Naive thymus-derived CD4-positive, alpha-beta T cell (primary cell): ENCODE measurements around the gene ACR. TPM values are rescaled to one million over a fixed set of nuclear protein-coding genes. Genes with fewer than 3 reads are reported as not detected.
"Not testable (repeated sequence)": the region's sequence is repeated elsewhere in the genome, so short reads cannot be mapped to it uniquely, and the experiment has no call there.

Experiments used
- ATAC-seq: fragments of 150-1000 bp; cut with Tn5 transposase; 2 replicates; pipeline ENCODE4 v1.10.0; 2021; ENCODE audit warnings: mild to moderate bottlenecking, moderate library complexity
- CTCF ChIA-PET: fragments of 350-600 bp; sonication (Branson Sonifier 250); formaldehyde crosslinking; loops from one replicate; lab custom pipeline; 2021; ENCODE audit warnings: antibody characterized with exemption; lab: Charles Lee
- POLR2A ChIA-PET: fragments of 350-600 bp; sonication (Branson Sonifier 250); formaldehyde crosslinking; loops from one replicate; lab custom pipeline; 2021; ENCODE audit warnings: antibody characterized with exemption, inconsistent platforms; lab: Charles Lee
- DNase-seq, 9 donors: peaks; one replicate each; pipeline versions ENCODE4 v3.0.0 to v3.0.0-alpha.2; 2020 to 2022; ENCODE audit warnings: mixed read lengths in 1 of 9
- H3K27ac ChIP-seq: one replicate; pipeline ENCODE4 v1.7.0; 2013; ENCODE audit warnings: mild to moderate bottlenecking, low read depth, low read length, moderate library complexity
- H3K27me3 ChIP-seq, 2 donors: one replicate each; pipeline ENCODE4 v1.7.0; 2013; ENCODE audit warnings: low read length in 2 of 2, mild to moderate bottlenecking in 2 of 2, moderate library complexity in 2 of 2; ENCODE audit not compliant: control insufficient read depth in 2 of 2, insufficient read depth in 2 of 2
- H3K36me3 ChIP-seq, 3 experiments: 1 replicate in 2 of 3; 2 replicates in 1 of 3; pipeline ENCODE4 v1.7.0; 2013; ENCODE audit warnings: low read length in 3 of 3, mild to moderate bottlenecking in 3 of 3, moderate library complexity in 1 of 3; ENCODE audit not compliant: insufficient read depth in 3 of 3, control insufficient read depth in 2 of 3
- H3K4me1 ChIP-seq, 2 donors: one replicate each; pipeline ENCODE4 v1.7.0; 2013; ENCODE audit warnings: low read length in 2 of 2, mild to moderate bottlenecking in 2 of 2, moderate library complexity in 1 of 2; ENCODE audit not compliant: control insufficient read depth in 2 of 2, insufficient read depth in 2 of 2
- H3K4me3 ChIP-seq: 2 replicates; pipeline ENCODE4 v1.7.0; 2013; ENCODE audit warnings: mild to moderate bottlenecking, low read length
- H3K9me3 ChIP-seq, 3 experiments: 1 replicate in 2 of 3; 2 replicates in 1 of 3; pipeline ENCODE4 v1.7.0; 2013; ENCODE audit warnings: low read length in 3 of 3; ENCODE audit not compliant: control insufficient read depth in 2 of 3
- H3K27ac Mint-ChIP-seq, 9 donors: one replicate each; pipeline ENCODE4 v1.8.0; 2020 to 2022; ENCODE audit warnings: mixed read lengths in 9 of 9, mild to moderate bottlenecking in 8 of 9, moderate library complexity in 5 of 9, inconsistent platforms in 2 of 9
- H3K27me3 Mint-ChIP-seq, 5 donors: one replicate each; pipeline ENCODE4 v1.8.0; 2021 to 2022; ENCODE audit warnings: mixed read lengths in 5 of 5, mild to moderate bottlenecking in 1 of 5
- H3K36me3 Mint-ChIP-seq, 5 donors: one replicate each; pipeline ENCODE4 v1.8.0; 2020 to 2022; ENCODE audit warnings: mixed read lengths in 5 of 5, mild to moderate bottlenecking in 3 of 5, inconsistent platforms in 1 of 5
- H3K4me1 Mint-ChIP-seq, 7 donors: one replicate each; pipeline ENCODE4 v1.8.0; 2020 to 2022; ENCODE audit warnings: mixed read lengths in 7 of 7, mild to moderate bottlenecking in 3 of 7, inconsistent platforms in 1 of 7
- H3K4me3 Mint-ChIP-seq, 10 donors: one replicate each; pipeline ENCODE4 v1.8.0; 2020 to 2022; ENCODE audit warnings: mild to moderate bottlenecking in 10 of 10, mixed read lengths in 10 of 10, moderate library complexity in 6 of 10, inconsistent platforms in 2 of 10
- H3K9me3 Mint-ChIP-seq, 11 donors: one replicate each; pipeline ENCODE4 v1.8.0; 2020 to 2022; ENCODE audit warnings: mixed read lengths in 11 of 11, mild to moderate bottlenecking in 4 of 11, inconsistent platforms in 1 of 11, moderate library complexity in 1 of 11
- intact Hi-C, 2 donors: fragments of 100-400 bp; cut with micrococcal nuclease; formaldehyde crosslinking; loops; one replicate each; pipeline ENCODE4 v1.15.1; 2023
- polyA plus RNA-seq, 2 donors: library from polyadenylated mRNA; unstranded; fragments of 300-500 nt; fragmentation: Illumina TruSeq; gene quantifications; one replicate each; pipeline ENCODE4 v1.2.3, GENCODE V29; 2021
- total RNA-seq, 6 experiments: library from RNA in 5 of 6; stranded (reverse) in 5 of 6; gene quantifications; 1 replicate in 5 of 6; 2 replicates in 1 of 6; pipeline ENCODE4 v1.2.3 and lab custom pipeline; 2021 to 2026

ACR gene
- total and polyA plus RNA-seq, 7 experiments from 2014 or later = not detected

GRCh38 chr22:50734986-50735738 lies 2.8 kb upstream of the ACR start:
- DNase-seq (no peak), ATAC-seq (no peak)
- ChIA-PET CTCF (no interaction called here), POLR2A (no interaction called here)
- Histone ChIP-seq H3K4me3 (no peak overlapping the region), H3K27ac (no peak overlapping the region), H3K9me3 (no peaks in the 10 kb centered on the region), H3K4me1 (no peaks in the 10 kb centered on the region), H3K36me3 (no peaks in the 10 kb centered on the region), H3K27me3 (no peaks in the 10 kb centered on the region)
- intact Hi-C loops = no loop called here
- H3K4me3 Mint-ChIP-seq = no peak overlapping the region
- no peaks in the 10 kb centered on the region for H3K9me3 Mint-ChIP-seq
- peaks cover 0 to 3% (median 0%) of the 10 kb centered on the region in 5 donors for H3K27me3 Mint-ChIP-seq
- H3K36me3 Mint-ChIP-seq = no peaks in the 10 kb centered on the region
- no peak overlapping the region for H3K27ac Mint-ChIP-seq
- peaks cover 0 to 9% (median 0%) of the 10 kb centered on the region in 7 donors for H3K4me1 Mint-ChIP-seq

GRCh38 chr22:50735739-50736030 lies 2.3 kb upstream of the ACR start:
- ChIA-PET POLR2A (no interaction called here), CTCF (no interaction called here)
- H3K9me3 ChIP-seq = no peaks in the 10 kb centered on the region
- H3K4me1 ChIP-seq = no peaks in the 10 kb centered on the region
- no peak overlapping the region for H3K4me3 Mint-ChIP-seq
- H3K9me3 Mint-ChIP-seq = no peaks in the 10 kb centered on the region
- no peak overlapping the region for H3K27ac Mint-ChIP-seq
- H3K36me3 ChIP-seq = no peaks in the 10 kb centered on the region
- H3K4me3 ChIP-seq = no peak overlapping the region
- DNase-seq = no peak
- intact Hi-C loops = no loop called here
- ATAC-seq = no peak
- no peaks in the 10 kb centered on the region for H3K36me3 Mint-ChIP-seq
- no peaks in the 10 kb centered on the region for H3K27me3 ChIP-seq
- H3K4me1 Mint-ChIP-seq = peaks cover 0 to 9% (median 0%) of the 10 kb centered on the region in 7 donors
- no peak overlapping the region for H3K27ac ChIP-seq
- peaks cover 0 to 3% (median 0%) of the 10 kb centered on the region in 5 donors for H3K27me3 Mint-ChIP-seq

DNA sequence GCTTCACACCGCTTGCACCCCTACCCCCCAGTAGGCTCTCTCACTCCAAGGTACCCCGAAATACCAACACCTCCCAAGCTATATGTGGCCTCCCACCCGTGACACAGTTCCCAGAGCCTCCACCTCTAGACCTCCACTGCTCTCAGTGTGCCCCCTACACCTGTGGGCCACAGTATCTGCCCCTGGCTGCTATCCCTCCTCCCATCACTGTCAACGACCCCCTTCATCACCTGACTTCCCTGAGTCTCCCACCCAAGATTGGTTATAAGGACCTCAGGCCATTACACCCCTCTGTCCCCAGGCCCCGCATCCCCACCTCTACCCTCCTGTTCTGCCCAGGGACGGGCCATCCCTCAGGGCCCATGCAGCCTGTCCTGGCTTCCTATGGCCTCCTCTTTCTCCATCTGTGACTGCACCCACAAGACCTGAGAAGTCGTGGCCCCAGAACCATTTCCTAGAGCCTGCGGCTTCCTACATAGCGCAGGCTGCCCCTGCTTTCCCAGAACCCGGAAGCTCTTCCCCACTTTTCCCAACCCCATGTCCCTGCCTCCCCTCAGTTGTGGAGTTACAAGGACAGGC lies 734 bp downstream of the ACR start:
- CTCF ChIA-PET = no interaction called here
- Histone ChIP-seq H3K9me3 (no peaks in the 10 kb centered on the region), H3K4me3 (no peak overlapping the region), H3K36me3 (no peaks in the 10 kb centered on the region), H3K27ac (no peak overlapping the region), H3K27me3 (no peaks in the 10 kb centered on the region), H3K4me1 (no peaks in the 10 kb centered on the region)
- DNase-seq = no peak
- POLR2A ChIA-PET = no interaction called here
- Mint-ChIP-seq H3K4me3 (no peak overlapping the region), H3K4me1 (no peaks in the 10 kb centered on the region), H3K36me3 (no peaks in the 10 kb centered on the region), H3K27ac (no peak overlapping the region), H3K27me3 (peaks cover 0 to 3% (median 0%) of the 10 kb centered on the region in 5 donors), H3K9me3 (no peaks in the 10 kb centered on the region)
- ATAC-seq = no peak
- intact Hi-C loops = no loop called here

DNA sequence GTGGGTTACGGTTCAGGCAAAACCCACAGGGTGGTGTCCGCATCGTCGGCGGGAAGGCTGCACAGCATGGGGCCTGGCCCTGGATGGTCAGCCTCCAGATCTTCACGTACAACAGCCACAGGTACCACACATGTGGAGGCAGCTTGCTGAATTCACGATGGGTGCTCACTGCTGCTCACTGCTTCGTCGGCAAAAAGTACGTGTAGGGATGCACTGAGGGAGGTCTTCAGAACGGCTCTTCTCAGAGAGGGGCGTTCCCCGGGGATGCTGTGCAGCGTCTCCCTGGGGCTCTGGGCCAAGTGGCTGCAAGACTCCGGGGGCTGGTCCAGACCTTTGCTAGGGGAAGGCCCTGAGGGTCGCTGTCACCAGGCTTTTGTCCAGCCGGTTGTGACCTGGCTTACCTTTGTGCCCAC lies 1.3 kb downstream of the ACR start:
- H3K4me1 Mint-ChIP-seq = no peaks in the 10 kb centered on the region
- no peak for DNase-seq
- no peak overlapping the region for H3K27ac Mint-ChIP-seq

DNA sequence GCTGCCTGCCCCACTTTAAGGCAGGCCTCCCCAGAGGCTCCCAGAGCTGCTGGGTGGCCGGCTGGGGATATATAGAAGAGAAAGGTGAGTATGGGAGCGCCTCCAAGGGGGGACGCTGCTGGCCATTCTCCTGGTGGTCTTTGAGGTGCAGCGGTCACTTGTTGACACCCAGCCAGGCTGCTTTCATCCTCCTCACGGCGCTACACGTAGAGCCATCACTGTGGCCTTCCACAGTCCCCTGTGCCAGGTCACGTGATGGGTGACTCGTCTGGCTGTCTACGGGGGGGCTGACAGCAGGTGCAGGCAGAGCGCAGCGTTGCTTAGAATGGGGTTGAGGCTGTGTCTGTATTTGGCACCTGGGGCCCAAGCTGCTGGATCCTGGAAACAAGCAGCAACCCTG lies 1.9 kb downstream of the ACR start:
- Mint-ChIP-seq H3K27me3 (peaks cover 0 to 3% (median 0%) of the 10 kb centered on the region in 5 donors), H3K9me3 (no peaks in the 10 kb centered on the region), H3K4me3 (no peak overlapping the region), H3K27ac (no peak overlapping the region), H3K36me3 (no peaks in the 10 kb centered on the region), H3K4me1 (no peaks in the 10 kb centered on the region)
- H3K27me3 ChIP-seq = no peaks in the 10 kb centered on the region
- intact Hi-C loops = no loop called here
- H3K4me1 ChIP-seq = no peaks in the 10 kb centered on the region
- H3K4me3 ChIP-seq = no peak overlapping the region
- DNase-seq (no peak), ATAC-seq (no peak)
- H3K9me3 ChIP-seq = no peaks in the 10 kb centered on the region
- CTCF ChIA-PET = no interaction called here
- H3K27ac ChIP-seq = no peak overlapping the region
- no peaks in the 10 kb centered on the region for H3K36me3 ChIP-seq
- POLR2A ChIA-PET = no interaction called here

More for the DNA sequence above, 1.3 kb downstream of the ACR start:
- peaks cover 0 to 3% (median 0%) of the 10 kb centered on the region in 5 donors for H3K27me3 Mint-ChIP-seq
- H3K36me3 ChIP-seq = no peaks in the 10 kb centered on the region
- intact Hi-C loops = no loop called here
- no peak overlapping the region for H3K4me3 Mint-ChIP-seq
- H3K36me3 Mint-ChIP-seq = no peaks in the 10 kb centered on the region
- H3K4me3 ChIP-seq = no peak overlapping the region
- POLR2A ChIA-PET = no interaction called here
- no peaks in the 10 kb centered on the region for H3K27me3 ChIP-seq
- ATAC-seq = no peak
- H3K9me3 Mint-ChIP-seq = no peaks in the 10 kb centered on the region
- no peak overlapping the region for H3K27ac ChIP-seq
- H3K4me1 ChIP-seq = no peaks in the 10 kb centered on the region
- no peaks in the 10 kb centered on the region for H3K9me3 ChIP-seq
- CTCF ChIA-PET = no interaction called here

DNA sequence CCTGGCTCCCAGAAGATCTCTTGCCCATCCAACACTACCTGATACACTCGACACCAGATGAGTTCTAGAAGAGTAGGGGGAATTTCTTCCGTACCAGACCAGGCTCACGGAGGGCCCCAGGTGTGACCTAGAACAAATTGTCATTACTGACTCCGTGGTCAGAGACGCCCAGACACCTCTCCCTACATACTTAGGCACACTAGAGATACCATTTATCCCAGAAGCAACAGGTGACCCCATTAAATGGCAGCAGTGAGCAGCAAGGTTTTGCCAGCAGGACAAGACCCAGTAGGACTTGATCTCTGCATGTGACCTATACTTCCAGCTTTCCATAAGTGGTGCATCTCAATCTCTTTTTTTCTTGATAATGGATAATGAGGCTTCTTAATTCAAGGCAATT lies 2.7 kb downstream of the ACR start:
- H3K27ac ChIP-seq, H3K9me3 Mint-ChIP-seq, H3K27ac Mint-ChIP-seq, H3K27me3 Mint-ChIP-seq, DNase-seq, CTCF ChIA-PET, H3K4me1 ChIP-seq, H3K27me3 ChIP-seq, H3K36me3 ChIP-seq, intact Hi-C loops, POLR2A ChIA-PET, H3K9me3 ChIP-seq, ATAC-seq, H3K36me3 Mint-ChIP-seq, H3K4me1 Mint-ChIP-seq, H3K4me3 ChIP-seq, H3K4me3 Mint-ChIP-seq: not testable (repeated sequence)

GRCh38 chr22:50744424-50744823 lies 6.4 kb downstream of the ACR start:
- DNase-seq, H3K36me3 ChIP-seq, ATAC-seq, CTCF ChIA-PET, H3K9me3 Mint-ChIP-seq, H3K4me3 ChIP-seq, H3K36me3 Mint-ChIP-seq, POLR2A ChIA-PET, H3K27me3 Mint-ChIP-seq, H3K4me1 Mint-ChIP-seq, H3K4me3 Mint-ChIP-seq, H3K4me1 ChIP-seq, H3K27ac ChIP-seq, H3K9me3 ChIP-seq, H3K27ac Mint-ChIP-seq, H3K27me3 ChIP-seq, intact Hi-C loops: not testable (repeated sequence)
